ENCODE measurements around the gene THADA.

The THADA gene

GRCh38 chr2:43368483-43369385, 227.1 kb downstream of the THADA start:
- Histone ChIP-seq H3K36me3 (ENCODE audit: control insufficient read depth in 2 of 2, insufficient read depth in 2 of 2, low read length in 2 of 2) (no peaks in the 10 kb centered on the region), H3K27me3 (ENCODE audit: control insufficient read depth in 1 of 2, insufficient read depth in 2 of 2, low read length in 2 of 2) (no peaks in the 10 kb centered on the region), H3K9ac (ENCODE audit: low read length in 2 of 2) (no peak overlapping the region), H3K9me3 (ENCODE audit: control insufficient read depth in 2 of 2, low read length in 2 of 2) (no peaks in the 10 kb centered on the region), H3K4me1 (ENCODE audit: control insufficient read depth, insufficient read depth, low read length) (peaks cover 6% of the 10 kb centered on the region), H3K27ac (ENCODE audit: low read length) (peak overlapping the region; percentile 32), H3K4me3 (ENCODE audit: low read length in 2 of 2) (no peak overlapping the region)

DNA sequence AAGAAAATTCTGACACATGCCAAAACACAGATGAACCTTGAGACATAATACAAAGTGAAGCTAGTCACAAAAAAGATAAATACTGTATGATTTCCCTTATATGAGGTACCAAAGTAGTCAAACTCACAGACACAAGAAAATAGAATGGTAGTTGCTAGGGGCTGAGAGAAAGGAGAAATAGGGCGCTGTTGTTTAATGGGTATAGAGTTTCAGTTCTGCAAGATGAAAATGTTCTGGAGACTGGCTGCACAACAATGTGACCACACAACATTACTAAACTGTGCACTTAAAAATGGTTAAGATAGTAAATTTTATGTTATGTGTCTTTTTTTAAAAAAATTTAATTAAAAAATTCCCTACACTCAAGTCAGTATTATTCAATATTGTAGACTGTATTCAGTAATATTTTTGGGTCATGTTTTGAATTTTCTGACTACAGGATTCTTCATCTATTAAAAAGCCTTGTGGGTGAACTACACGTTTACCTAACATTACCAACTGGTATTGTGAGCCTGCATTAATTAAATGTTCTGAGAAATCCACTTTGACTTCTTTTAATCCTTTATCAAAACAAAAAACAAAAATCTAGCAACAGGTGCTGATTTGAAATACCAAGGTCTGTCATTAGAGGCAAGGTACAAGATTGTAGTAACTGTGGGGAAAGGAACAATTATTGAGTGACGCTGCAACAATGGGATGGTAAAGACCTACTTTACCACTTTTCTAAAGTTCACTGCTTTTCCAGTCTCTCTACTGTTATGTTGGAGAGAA, 228.6 kb downstream of the THADA start:
- Histone ChIP-seq H3K4me1 (ENCODE audit: control insufficient read depth, insufficient read depth, low read length) (peaks cover 6% of the 10 kb centered on the region), H3K27me3 (ENCODE audit: control insufficient read depth in 1 of 2, insufficient read depth in 2 of 2, low read length in 2 of 2) (no peaks in the 10 kb centered on the region), H3K4me3 (ENCODE audit: low read length in 2 of 2) (no peak overlapping the region), H3K9me3 (ENCODE audit: control insufficient read depth in 2 of 2, low read length in 2 of 2) (no peaks in the 10 kb centered on the region), H3K9ac (ENCODE audit: low read length in 2 of 2) (no peak overlapping the region), H3K27ac (ENCODE audit: low read length) (no peak overlapping the region), H3K36me3 (ENCODE audit: control insufficient read depth in 2 of 2, insufficient read depth in 2 of 2, low read length in 2 of 2) (no peaks in the 10 kb centered on the region)

GRCh38 chr2:43363120-43363519, 232.7 kb downstream of the THADA start:
- H3K4me3 ChIP-seq (ENCODE audit: low read length in 2 of 2): no peak overlapping the region
- H3K27ac ChIP-seq (ENCODE audit: low read length): no peak overlapping the region
- no peaks in the 10 kb centered on the region for H3K27me3 ChIP-seq (ENCODE audit: control insufficient read depth in 1 of 2, insufficient read depth in 2 of 2, low read length in 2 of 2)
- H3K9me3 ChIP-seq (ENCODE audit: control insufficient read depth in 2 of 2, low read length in 2 of 2): no peaks in the 10 kb centered on the region
- no peak overlapping the region for H3K9ac ChIP-seq (ENCODE audit: low read length in 2 of 2)
- peaks cover 11% of the 10 kb centered on the region for H3K4me1 ChIP-seq (ENCODE audit: control insufficient read depth, insufficient read depth, low read length)
- H3K36me3 ChIP-seq (ENCODE audit: control insufficient read depth in 2 of 2, insufficient read depth in 2 of 2, low read length in 2 of 2): no peaks in the 10 kb centered on the region

- no peak overlapping the region for H3K4me3 ChIP-seq (ENCODE audit: low read length in 2 of 2)
- peaks cover 11% of the 10 kb centered on the region for H3K4me1 ChIP-seq (ENCODE audit: control insufficient read depth, insufficient read depth, low read length)
- H3K9ac ChIP-seq (ENCODE audit: low read length in 2 of 2): no peak overlapping the region
- no peaks in the 10 kb centered on the region for H3K36me3 ChIP-seq (ENCODE audit: control insufficient read depth in 2 of 2, insufficient read depth in 2 of 2, low read length in 2 of 2)
- H3K27me3 ChIP-seq (ENCODE audit: control insufficient read depth in 1 of 2, insufficient read depth in 2 of 2, low read length in 2 of 2): no peaks in the 10 kb centered on the region
- H3K27ac ChIP-seq (ENCODE audit: low read length): no peak overlapping the region
- H3K9me3 ChIP-seq (ENCODE audit: control insufficient read depth in 2 of 2, low read length in 2 of 2): no peaks in the 10 kb centered on the region
These were observed 234.6 kb downstream of the THADA start for GRCh38 chr2:43361286-43361685.

- no peak overlapping the region for H3K9ac ChIP-seq (ENCODE audit: low read length in 2 of 2)
- no peak overlapping the region for H3K27ac ChIP-seq (ENCODE audit: low read length)
- H3K4me3 ChIP-seq (ENCODE audit: low read length in 2 of 2): no peak overlapping the region
- no peaks in the 10 kb centered on the region for H3K27me3 ChIP-seq (ENCODE audit: control insufficient read depth in 1 of 2, insufficient read depth in 2 of 2, low read length in 2 of 2)
- H3K36me3 ChIP-seq (ENCODE audit: control insufficient read depth in 2 of 2, insufficient read depth in 2 of 2, low read length in 2 of 2): no peaks in the 10 kb centered on the region
- peaks cover 11% of the 10 kb centered on the region for H3K4me1 ChIP-seq (ENCODE audit: control insufficient read depth, insufficient read depth, low read length)
- no peaks in the 10 kb centered on the region for H3K9me3 ChIP-seq (ENCODE audit: control insufficient read depth in 2 of 2, low read length in 2 of 2)
These were observed 235.7 kb downstream of the THADA start for GRCh38 chr2:43360137-43360536.

DNA sequence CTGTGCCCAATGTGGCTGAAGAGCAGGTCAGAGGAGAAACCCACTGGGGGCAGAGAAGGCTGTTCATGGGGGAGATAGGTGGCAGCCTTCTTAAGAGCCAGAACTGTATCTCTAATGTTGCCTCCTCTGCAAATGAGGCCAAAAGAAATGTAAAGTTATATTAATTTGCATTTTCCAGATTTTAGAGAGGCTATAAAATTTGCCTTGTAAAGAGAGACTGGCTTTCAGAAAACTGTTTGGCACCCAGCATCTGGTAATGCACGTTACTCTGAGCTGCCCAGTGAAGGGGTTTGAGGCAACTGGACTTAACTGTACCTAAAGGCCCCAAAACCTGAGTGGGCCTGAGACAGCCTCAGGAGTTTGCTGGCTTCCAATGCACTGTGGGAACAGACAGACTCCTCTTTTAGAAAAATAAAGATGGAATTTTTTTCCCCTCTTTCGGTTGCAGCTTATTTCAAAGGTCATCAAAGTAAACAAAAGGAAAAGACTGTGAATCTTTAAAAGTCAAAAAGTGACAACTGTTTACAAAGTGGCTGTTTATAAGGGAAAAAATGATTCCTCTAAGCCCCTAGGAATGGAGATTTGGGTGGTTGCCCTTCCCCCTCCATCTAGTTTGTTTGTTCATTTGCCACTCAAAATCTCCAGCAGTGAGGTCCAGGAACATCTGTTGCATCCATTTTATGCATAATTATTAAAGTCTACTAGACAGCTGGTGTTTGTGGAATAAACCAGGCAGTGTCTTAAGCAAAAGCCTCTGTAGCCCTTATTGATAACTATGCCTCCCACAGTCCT, 237.2 kb downstream of the THADA start:
- no peaks in the 10 kb centered on the region for H3K9me3 ChIP-seq (ENCODE audit: control insufficient read depth in 2 of 2, low read length in 2 of 2)
- H3K27ac ChIP-seq (ENCODE audit: low read length): peak overlapping the region; percentile 7
- H3K4me3 ChIP-seq (ENCODE audit: low read length in 2 of 2): no peak overlapping the region
- peak overlapping the region in 1 of 2 donors; percentile 24 for H3K9ac ChIP-seq (ENCODE audit: low read length in 2 of 2)
- no peaks in the 10 kb centered on the region for H3K36me3 ChIP-seq (ENCODE audit: control insufficient read depth in 2 of 2, insufficient read depth in 2 of 2, low read length in 2 of 2)
- H3K27me3 ChIP-seq (ENCODE audit: control insufficient read depth in 1 of 2, insufficient read depth in 2 of 2, low read length in 2 of 2): no peaks in the 10 kb centered on the region
- H3K4me1 ChIP-seq (ENCODE audit: control insufficient read depth, insufficient read depth, low read length): peaks cover 11% of the 10 kb centered on the region

DNA sequence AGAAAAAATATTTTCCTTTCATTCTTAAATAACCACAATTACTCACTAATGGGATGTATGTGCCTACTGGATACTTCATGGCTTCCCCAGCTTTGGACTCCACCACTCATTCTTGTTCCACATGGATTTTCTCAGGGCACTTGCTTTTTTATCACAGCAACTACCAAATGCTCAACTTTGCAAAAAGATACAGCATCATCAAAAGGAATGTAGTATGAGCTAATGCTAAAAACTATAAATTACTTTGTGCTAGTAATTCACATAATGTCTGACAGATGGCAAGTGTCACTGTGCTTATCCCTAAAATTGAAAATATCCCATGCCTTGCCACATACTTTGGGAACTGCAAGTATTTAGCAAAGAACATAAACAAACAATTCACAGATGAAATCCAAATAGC, 239.1 kb downstream of the THADA start:
- H3K9me3 ChIP-seq (ENCODE audit: control insufficient read depth in 2 of 2, low read length in 2 of 2): no peaks in the 10 kb centered on the region

DNA sequence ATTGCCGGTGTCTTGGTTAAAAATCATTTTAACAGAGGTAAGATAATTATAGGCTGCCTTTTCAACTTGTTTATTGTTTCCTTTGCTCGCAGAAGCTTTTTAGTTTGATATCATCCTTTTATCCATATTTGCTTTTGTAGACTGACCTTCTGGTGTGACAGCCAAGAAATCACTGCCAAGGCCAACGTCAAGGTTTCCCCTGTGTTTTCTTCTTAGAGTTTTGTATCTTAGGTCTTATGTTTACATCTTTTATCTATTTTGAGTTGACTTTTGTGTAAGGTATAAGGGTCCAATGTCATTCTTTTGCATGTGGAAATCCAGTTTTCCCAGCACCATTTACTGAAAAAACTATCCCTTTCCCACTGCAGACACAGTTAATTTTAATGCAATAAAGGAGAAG, 240.4 kb downstream of the THADA start:
- no peaks in the 10 kb centered on the region for H3K9me3 ChIP-seq (ENCODE audit: control insufficient read depth in 2 of 2, low read length in 2 of 2)
- H3K4me1 ChIP-seq (ENCODE audit: control insufficient read depth, insufficient read depth, low read length): peaks cover 23% of the 10 kb centered on the region
- H3K36me3 ChIP-seq (ENCODE audit: control insufficient read depth in 2 of 2, insufficient read depth in 2 of 2, low read length in 2 of 2): no peaks in the 10 kb centered on the region
- no peak overlapping the region for H3K4me3 ChIP-seq (ENCODE audit: low read length in 2 of 2)
- no peaks in the 10 kb centered on the region for H3K27me3 ChIP-seq (ENCODE audit: control insufficient read depth in 1 of 2, insufficient read depth in 2 of 2, low read length in 2 of 2)
- H3K9ac ChIP-seq (ENCODE audit: low read length in 2 of 2): no peak overlapping the region
- no peak overlapping the region for H3K27ac ChIP-seq (ENCODE audit: low read length)

More for the DNA sequence above, 239.1 kb downstream of the THADA start:
- H3K27me3 ChIP-seq (ENCODE audit: control insufficient read depth in 1 of 2, insufficient read depth in 2 of 2, low read length in 2 of 2): no peaks in the 10 kb centered on the region
- H3K36me3 ChIP-seq (ENCODE audit: control insufficient read depth in 2 of 2, insufficient read depth in 2 of 2, low read length in 2 of 2): no peaks in the 10 kb centered on the region
- H3K4me3 ChIP-seq (ENCODE audit: low read length in 2 of 2): no peak overlapping the region
- H3K4me1 ChIP-seq (ENCODE audit: control insufficient read depth, insufficient read depth, low read length): peaks cover 11% of the 10 kb centered on the region
- no peak overlapping the region for H3K9ac ChIP-seq (ENCODE audit: low read length in 2 of 2)
- no peak overlapping the region for H3K27ac ChIP-seq (ENCODE audit: low read length)

- H3K4me1 ChIP-seq (ENCODE audit: control insufficient read depth, insufficient read depth, low read length): peaks cover 60% of the 10 kb centered on the region
- H3K36me3 ChIP-seq (ENCODE audit: control insufficient read depth in 2 of 2, insufficient read depth in 2 of 2, low read length in 2 of 2): no peaks in the 10 kb centered on the region
- no peaks in the 10 kb centered on the region for H3K27me3 ChIP-seq (ENCODE audit: control insufficient read depth in 1 of 2, insufficient read depth in 2 of 2, low read length in 2 of 2)
- H3K4me3 ChIP-seq (ENCODE audit: low read length in 2 of 2): no peak overlapping the region
- H3K9me3 ChIP-seq (ENCODE audit: control insufficient read depth in 2 of 2, low read length in 2 of 2): no peaks in the 10 kb centered on the region
- no peak overlapping the region for H3K9ac ChIP-seq (ENCODE audit: low read length in 2 of 2)
- peak overlapping the region; percentile 76 for H3K27ac ChIP-seq (ENCODE audit: low read length)
These were observed 245.9 kb downstream of the THADA start for GRCh38 chr2:43349904-43350303.

DNA sequence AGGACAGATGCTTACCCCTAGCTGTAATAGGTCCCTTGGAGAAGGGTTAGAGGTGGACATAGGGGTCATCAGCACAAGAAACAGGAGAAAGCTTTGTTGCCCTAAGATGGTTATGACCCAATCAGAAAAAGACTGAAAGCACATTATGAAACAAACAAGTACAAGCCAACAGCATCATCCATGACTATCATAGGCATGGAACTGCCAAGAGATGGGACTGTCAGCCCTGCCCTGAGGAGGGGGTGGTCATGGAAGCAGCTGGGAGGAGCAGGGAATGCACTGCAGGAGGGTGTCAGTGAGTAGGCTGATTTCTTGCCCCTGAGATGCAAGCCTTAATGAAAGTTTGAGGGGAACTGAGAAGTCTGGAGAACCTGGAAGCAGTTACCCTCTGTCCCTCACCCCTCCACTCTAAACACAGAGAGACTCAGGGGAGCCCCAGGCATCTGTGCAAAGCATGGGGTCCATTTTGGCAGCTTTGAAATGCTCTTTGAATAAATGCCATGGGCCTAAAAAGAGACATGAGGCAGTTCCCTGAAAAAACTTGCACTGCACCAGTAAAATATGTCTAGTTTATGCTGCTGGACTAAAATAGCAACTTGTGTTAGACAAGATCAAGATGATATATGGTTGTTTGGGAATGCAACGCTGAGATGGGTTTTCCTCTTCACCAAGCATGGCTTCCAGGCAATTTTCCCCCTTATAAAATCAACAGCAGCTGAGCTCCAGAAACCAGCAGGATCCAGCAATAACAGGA, 246.8 kb downstream of the THADA start:
- no peaks in the 10 kb centered on the region for H3K27me3 ChIP-seq (ENCODE audit: control insufficient read depth in 1 of 2, insufficient read depth in 2 of 2, low read length in 2 of 2)
- peak overlapping the region; percentile 12 to 30 for H3K4me3 ChIP-seq (ENCODE audit: low read length in 2 of 2)
- no peaks in the 10 kb centered on the region for H3K36me3 ChIP-seq (ENCODE audit: control insufficient read depth in 2 of 2, insufficient read depth in 2 of 2, low read length in 2 of 2)
- H3K9ac ChIP-seq (ENCODE audit: low read length in 2 of 2): peak overlapping the region in 1 of 2 donors; percentile 3
- H3K9me3 ChIP-seq (ENCODE audit: control insufficient read depth in 2 of 2, low read length in 2 of 2): no peaks in the 10 kb centered on the region
- peaks cover 69% of the 10 kb centered on the region for H3K4me1 ChIP-seq (ENCODE audit: control insufficient read depth, insufficient read depth, low read length)
- peak overlapping the region; percentile 76 for H3K27ac ChIP-seq (ENCODE audit: low read length)

All from stomach smooth muscle (tissue), 2 donors.